GM18498 (cell line): ENCODE data around the gene IL17RD.

Source experiments
- ATAC-seq: cut with Tn5 transposase; IDR thresholded peaks from one replicate; pipeline ENCODE4 v1.9.1; 2021; ENCODE audit warnings: mild to moderate bottlenecking, moderate library complexity; ENCODE audit not compliant: unreplicated experiment

IL17RD gene

DNA sequence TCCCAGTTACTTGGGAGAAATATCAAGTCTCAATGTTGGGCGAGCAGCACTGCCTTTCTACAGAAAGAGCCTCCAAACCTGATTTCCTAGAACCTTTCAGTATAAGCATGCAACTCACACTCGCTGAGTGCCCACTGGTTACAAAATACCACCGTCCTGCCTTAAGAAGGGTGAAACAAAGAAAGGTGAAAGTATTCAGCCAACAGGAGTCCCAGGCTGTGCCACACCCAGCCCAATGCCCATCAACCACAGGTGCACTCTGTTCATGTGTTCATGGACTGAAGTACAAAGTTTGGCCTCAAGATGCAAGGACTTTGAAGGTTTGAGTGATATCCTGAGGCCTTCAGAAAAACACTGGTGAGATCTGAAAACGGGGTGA is 34.0 kb downstream of the IL17RD start:
- no peak for ATAC-seq

DNA sequence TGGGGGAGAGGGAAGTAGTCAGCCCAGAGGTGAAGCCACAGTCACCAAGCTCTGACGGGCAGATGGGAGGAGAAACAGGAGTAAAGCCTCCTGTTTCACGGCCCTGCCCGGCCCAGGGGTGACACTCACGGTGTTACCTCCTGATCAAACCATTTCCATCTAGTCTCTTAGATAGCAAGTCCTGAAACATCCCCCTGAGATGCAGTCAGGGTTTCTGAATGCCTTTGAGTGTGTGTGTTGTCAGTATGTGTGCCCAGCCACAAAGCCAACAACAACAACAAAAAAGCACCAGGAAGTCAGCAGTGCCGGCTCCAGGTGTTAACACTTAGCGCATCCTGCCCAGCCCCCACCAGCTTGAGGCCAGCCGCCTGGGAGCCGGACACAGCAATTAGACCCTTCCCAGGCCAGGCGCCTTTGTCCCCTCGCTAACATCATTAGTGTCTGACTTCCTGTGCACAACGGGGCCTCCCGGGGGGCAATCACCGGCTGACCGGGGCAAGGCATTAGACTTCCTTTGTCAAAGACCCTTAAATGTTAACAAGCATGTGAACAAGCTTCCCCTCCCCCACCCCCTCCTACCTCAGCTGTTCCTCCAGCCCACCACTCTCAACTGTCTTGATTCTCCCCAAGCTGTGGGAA is 34.5 kb downstream of the IL17RD start:
- no peak for ATAC-seq

DNA sequence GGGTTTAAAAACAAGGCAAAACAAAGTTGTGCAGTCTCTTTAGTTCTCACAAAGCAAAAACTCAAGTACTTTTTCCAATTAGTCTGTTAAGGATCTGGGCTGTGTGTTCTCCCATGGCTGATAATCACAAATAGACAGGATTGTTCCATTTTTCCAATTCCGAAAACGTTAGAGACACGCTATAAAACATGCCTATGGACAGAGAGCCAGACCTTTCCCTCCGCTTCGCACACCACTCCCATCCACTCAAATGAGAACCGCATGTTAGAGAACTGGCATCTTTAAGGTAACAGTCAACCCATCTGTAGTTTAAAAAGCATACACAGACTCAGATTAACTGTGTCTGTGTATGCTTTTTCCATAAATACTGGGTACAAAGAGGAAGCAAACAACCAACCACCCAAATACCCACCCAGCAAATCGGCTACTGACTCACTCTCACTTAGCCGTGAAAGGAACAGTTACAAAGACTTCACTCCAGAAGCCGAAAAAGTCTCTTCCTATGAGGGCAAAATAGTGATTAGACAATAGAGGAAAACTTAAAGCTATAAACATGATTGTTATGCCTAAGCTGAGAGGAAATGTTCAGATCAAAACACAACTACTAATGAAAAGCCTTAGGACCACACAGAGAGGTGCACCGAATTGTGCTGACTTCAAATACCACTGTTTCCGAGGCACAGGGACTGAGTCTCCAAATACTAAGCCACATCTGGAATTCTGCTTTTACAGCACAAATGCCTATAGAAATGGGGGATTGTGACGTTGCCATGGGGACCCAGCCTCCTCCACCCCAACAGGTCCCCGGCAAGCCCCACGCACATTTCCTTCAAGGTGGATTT is 36.1 kb downstream of the IL17RD start:
- no peak for ATAC-seq

DNA sequence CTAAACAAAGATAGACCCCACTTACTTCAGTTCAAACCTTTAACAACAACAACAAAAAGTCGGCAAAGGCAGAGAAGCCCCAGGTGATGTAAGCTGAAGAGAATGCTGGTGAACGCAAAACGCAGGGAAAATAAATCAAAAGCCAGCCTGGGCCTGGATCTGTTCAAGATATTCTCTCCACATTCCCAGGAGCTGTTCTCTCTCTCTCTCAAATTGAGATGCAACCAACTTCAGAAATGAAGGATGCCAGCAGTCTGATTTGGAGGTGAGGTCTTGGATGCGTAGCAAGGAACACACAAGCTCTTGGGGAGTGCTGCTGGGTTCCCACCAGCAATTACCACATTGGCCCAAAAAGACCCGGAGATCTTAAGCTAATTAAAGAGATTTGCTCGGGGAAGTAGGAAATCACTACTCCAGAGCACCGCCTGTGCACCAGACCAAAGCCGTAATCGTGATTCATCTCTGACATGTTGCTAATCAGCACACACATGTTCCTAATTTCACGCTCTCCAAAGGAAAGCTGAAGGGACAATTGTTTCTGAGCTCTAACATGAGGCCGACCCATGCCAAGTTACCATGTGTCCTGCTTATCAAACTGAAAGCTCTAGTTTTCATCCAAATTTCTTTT is 37.1 kb downstream of the IL17RD start:
- ATAC-seq, result no peak

DNA sequence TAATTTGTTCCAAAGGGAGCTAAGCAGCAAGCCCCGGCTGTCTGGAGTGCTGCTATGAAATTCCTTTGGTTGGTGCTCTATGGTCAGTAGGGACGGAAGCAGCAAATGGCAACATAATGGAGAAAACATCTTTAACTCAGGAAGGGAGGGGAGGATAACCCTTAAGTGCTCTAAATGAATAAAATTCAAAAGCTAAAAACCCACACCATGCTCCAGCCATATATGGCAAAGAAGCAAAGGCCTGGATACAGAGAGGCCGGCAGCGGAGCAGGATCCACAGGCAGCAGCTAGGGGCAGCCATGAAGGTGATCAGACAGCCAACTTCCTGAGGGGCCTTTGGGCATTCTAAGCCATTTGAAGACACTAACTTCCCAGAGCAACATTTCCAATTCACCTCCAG is 38.9 kb downstream of the IL17RD start:
- no peak for ATAC-seq

DNA sequence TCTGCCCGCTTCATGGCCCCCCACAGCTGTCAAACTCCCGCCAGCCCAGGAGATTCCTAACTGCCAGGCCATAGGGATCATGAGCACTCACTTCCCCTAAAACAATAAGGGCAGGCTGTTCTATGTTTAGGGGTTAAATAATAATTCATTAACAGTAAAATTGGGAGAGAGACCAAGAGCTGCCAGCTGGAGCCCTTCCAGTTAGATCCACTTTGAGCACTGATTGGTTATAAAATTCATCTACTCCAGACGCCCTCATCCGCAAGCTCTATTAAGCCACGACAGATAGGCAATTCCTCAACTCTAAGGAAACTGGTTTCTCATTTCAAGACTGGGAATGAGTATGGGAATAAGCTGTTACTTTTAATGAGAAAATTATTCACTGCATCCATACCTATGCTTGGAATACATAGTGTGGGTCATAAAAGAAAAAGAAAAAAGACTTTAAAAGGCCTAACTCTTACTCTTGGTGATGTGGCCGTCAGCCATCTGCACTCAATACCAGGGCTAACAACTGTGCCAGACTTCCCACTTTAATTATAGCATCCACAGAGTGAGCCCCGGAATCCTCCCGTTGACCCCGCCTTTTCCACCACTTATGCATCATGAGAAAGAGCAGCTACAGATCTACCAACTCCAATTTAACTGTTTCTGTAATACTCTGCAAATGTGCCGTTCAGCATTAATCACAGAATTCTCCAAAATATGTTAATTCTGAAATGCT is 44.5 kb downstream of the IL17RD start:
- no peak for ATAC-seq

DNA sequence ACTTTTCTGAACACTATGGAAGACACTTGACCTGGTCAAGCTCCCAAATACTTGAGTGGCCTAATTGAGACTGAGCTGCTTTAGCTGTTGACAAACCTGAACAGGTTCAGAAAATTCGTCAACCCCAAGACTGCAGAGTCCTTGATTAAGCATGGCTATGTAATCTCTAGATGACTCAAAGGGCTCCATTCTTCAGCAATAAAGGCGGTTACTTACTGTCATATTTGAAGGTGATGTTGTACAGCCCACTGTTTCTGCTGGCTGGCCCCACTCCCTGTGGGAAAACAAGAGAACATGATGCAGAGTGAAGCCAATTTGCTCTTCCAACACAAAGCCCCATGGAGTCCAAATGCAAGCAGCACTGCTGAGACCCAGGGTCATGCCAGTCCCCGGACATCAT is 45.1 kb downstream of the IL17RD start:
- no peak for ATAC-seq

DNA sequence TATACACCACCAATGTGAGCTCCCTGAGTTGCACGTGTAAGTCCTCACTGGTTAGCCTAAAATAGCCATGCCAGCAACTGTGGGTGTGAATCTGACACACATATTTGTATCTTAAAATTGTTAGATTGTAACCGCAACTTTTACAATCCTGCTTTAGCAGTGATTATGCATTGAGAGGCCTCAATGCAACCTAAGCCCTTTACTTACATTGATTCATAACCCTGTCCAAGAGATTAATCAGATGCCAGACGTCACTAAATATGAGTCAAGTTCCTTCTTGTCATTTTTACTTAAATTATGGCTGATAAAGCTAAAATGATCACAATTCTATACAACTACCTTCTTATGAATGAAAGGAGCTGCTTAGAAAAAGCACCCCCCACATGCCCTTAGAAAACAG is 46.9 kb downstream of the IL17RD start:
- no peak for ATAC-seq

DNA sequence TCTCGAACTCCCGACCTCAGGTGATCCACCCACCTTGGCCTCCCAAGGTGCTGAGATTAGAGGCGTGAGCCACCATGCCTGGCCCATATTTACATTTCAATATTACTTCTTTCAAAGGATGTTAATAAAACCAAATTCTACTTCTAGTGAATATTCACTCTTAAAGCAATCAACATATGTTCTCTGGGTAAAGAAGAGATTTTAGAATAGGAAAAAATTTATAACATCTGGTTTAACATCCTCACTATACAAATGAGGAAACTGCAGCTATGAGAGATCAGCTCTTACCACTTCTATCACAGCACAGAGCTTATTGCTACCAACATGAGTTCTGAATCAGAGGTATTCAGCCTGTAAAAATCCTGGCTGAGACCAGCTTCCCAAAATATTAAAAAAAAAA is 48.7 kb downstream of the IL17RD start:
- no peak for ATAC-seq

DNA sequence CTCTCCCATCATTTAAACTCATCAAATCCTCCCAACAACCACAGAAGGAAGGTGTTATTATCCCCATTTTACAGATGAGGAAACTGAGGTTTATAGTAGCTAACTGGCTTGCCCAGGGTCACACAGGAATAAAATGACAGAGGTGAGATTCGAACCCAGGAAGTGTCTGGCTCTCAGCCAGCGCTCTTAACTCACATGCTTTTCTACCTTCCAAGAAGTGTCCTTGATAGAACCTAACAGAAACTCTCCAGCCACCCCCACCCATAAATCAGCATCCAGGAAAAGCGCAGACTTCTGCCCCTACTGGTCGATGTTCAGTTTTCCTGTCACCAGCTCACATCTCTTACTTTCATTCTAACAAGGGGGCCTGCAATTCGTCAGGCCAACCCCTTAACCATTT is 52.9 kb downstream of the IL17RD start:
- no peak for ATAC-seq

DNA sequence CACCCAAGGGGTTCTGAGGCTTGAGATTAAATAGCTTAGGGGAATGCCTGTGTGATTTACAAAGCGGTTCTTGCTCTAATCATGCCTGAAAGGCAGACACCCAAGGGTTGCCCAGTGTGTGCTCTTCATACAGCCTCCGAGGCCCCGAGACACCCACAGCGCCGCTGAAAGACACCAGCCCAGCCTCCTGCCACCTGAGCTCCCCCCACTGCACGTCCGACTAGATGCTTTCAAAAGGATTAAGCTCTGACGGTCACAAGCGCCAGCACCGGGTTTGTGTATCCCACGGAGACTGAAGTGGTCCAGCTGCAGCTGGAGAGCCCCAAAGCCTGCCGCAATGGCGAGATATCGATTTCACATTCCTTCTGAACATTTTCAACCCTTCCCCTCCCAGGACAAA is 54.4 kb downstream of the IL17RD start:
- no peak for ATAC-seq

DNA sequence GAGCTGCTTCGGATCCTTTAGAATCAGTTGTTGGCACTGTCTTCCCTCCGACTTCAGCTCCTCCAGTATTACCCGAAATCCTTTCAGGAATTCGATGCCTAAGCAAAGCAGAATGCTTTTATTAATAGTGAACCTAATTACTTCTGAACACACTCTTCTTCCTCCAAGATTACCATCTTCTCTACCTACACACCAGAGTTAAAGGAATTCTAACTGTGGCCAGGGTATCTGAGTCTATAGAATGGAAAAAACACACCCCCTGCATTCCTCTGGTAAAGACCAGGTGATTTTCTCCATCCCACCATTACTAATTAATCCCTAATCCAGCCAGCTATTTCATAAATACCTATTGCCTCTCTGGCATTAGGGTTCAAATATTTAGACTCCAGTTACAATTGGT is 54.9 kb downstream of the IL17RD start:
- no peak for ATAC-seq

DNA sequence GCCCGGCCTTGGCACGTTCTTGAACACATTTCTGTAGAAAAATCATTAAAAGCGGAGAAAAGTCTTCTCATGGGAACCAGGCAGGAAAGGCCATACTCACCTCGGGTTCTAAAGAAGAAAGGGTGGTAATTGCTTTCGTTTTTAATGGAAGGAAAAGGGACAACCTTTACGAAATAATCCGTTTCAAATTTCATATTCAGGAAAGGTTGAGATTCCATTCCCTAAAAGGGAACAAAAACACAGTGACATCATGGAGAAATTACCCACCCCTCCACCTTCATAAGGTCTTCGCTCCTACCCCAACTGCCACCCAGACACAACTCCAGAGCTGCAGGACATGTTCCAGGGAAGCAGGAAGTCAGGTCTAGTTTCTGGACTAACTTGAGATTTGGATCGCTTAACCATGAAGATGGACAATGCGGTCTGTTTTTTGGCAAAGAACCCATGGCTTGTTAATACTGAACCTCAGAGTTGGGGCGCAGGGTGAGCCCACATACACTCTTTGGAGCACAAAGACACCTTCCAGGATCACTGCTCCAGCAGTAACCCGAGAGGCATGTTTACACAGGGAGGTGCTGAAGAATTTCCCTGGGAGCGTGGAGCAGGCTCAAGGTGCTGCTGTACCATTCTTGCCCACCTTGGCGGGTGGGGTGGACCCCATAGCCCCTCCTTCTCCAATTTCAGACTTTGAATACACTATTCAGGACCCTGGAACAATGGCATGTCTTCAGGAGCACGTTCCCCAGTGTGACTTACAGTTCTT is 55.5 kb downstream of the IL17RD start:
- no peak for ATAC-seq

DNA sequence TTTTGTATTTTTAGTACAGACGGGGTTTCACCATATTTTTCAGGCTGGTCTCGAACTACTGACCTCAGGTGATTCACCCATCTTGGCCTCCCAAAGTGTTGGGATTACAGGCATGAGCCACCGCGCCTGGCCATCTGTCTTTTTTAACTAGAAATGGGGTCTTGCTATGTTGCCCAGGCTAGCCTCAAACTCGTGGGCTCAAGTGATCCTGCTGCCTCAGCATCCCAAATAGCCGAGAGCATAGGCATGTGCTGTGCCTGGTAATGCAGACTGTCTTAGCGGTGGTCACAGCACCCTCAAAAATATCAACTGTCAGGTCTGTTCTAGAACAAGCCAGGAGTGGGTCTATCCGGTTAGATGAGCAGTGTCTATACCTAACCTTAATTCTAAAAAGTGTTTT is 56.5 kb downstream of the IL17RD start:
- no peak for ATAC-seq

DNA sequence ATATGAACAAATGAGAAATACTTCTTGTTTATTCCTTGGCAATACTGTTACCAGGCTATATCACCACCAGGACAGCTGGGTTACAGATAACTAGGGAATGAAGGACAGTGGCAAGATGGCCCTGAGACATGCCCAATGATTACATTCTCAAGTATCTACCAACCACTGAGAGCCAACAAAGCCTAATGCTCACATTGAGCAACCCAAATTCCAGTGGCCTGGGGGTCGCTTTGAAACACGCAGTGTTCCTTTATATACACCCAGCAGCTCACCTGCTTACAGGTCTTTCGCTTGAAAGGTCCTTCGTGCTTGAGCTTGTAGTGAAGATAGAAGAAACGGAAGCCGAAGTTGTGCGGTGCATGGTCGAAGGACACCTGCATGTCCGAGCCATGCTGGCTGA is 59.6 kb downstream of the IL17RD start:
- no peak for ATAC-seq

DNA sequence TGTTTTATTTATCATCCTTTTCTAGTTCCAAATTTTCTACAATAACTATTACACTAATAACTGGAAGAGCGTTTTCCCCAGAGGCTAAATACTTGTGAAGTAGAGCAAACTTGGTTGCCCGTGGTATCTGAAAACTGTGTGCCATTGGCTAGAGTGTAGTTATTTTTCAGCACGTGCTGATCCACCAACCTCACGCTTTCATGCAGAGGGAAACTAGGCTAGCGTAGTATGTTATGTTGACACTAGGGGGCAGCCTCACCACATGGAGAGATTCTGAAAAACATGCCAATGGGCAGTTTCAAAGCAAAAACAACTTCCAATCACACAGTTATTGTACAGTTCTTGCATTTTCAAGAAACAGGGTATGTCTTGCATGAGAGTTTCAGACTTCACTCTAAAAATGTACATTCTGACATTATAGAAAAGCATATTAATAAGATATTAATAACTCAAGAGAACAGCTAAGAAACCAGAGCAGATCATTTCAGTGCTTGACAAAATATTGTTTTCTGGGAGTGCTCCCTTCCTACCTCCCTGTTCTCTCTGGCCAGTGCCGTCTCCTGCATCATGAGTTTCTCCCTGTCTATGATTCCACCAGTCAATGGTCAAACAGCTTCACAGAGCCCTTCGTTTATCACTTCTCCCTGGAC is 65.0 kb downstream of the IL17RD start:
- ATAC-seq, result no peak

DNA sequence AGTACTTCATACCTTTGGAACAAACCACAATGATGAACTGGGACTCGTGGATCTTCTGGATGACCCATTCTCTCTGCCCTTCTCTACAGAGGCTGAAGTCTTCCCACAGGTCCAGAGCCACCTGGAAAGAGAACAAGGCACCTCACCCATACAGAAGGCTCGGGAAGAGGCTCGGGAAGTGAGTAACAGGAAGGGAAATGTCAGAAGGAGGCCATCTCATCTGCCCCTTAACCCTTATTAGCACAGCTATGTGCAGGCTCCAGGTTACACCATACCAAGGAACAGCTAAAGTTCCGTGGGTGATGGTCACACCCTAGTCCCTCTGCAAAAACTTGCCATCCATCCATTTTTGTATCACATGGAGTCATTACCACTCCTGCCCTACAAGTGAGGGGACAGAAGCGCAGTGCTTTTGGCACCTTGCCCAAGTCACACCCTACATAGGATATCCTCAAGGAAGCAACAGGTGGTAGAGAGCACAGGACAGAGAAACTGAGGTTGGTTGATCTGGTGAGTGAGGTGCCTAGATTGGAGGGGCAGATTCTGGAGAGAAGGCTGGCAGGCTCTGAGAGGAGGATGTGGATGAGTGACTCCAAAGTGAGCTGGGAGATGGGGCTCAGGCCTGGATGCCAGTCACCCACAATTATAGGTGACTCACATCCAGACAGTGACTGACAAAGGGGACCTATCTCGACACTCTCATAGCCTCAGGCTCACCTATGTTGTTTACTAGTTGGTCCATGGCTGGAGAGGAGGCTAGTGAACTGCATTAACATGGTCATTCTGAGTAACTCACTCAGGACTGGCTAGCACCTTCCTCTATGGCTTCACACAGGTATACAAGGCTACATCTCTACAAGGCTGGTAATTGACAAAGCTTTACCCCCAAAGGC is 66.5 kb downstream of the IL17RD start:
- ATAC-seq, result no peak

DNA sequence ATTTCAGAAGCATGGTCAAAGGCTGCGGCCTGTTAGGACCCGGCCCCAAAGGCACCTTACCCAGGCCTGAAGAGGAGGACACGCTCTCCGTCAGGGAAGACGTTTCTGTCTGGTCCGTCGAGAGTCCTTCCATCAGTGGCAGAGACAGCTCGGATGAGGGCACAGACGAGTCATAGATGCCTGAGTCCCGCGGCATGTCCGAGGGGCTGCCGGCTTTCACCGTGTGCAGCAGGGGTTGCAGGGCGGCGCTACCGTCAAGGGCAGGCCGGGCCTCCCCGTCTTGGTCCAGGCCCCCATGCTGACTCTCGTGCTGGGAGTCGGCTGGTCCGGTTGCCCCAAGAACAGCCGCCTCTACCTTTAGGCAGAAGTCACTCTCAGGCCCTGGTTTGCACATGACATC is 67.6 kb downstream of the IL17RD start:
- ATAC-seq, result no peak

DNA sequence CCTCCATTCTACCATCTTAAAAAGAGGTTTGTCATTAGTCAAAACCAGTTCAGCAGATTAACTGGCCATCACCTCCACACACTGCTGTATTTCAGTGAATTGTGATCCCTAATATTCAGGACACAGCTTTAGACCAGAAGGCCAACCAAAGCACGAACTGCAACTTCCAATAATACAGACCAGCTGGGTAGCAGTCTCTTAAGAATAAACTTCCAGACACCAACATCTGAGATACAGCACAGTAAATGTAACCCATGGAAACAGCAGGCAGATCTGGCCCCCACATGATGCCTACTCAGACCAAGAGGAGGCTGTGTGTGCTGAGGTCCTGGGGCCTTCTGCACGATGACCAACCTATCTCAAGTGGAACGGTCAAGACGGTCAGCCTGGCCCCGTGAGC is 69.8 kb downstream of the IL17RD start:
- no peak for ATAC-seq
